ENCODE measurements around the gene UPK2.
A peak's percentile ranks its signal among the peaks of the same experiment; 100 is the strongest.

DNA sequence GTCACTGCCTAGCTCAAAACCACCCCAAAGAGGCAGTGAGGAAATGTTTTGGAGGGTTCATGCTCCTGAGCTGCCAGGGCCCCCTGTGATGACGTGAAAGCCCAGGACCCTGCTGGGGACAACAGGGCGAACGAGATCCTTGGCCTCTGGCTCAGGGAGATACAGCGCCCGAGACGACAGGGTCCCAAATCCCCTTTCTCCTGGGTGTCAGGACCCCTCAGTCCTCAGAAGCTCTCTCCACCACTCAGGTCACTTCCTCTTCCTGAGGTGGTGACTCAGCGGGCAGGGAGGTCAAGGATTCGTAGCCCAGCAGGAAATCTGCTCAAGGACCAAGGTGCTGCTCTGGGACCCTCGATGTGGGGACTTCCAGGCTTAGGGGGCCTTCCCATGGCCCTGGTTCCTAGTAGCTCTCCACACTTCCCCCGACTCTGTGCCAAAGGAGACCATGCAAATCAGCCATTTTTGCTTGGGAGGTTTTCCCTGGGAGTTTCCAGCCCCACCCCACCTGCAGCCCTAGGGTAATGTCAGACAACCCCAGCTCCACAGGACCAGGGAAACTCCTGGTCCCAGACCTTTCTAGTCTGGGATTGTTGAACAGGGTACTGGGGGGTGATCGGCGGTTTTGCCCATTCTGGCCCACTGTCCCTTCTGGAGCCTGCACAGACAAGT is 43.2 kb upstream of the UPK2 start:
- TF ChIP-seq EP300 (IDR thresholded peaks at IDR 0.05) (peak in 1 of 4 donors; percentile 91), POLR2AphosphoS5 (IDR thresholded peaks at IDR 0.05) (peak in 1 of 2 donors; percentile 29)
- TF ChIP-seq, protein P1, sequence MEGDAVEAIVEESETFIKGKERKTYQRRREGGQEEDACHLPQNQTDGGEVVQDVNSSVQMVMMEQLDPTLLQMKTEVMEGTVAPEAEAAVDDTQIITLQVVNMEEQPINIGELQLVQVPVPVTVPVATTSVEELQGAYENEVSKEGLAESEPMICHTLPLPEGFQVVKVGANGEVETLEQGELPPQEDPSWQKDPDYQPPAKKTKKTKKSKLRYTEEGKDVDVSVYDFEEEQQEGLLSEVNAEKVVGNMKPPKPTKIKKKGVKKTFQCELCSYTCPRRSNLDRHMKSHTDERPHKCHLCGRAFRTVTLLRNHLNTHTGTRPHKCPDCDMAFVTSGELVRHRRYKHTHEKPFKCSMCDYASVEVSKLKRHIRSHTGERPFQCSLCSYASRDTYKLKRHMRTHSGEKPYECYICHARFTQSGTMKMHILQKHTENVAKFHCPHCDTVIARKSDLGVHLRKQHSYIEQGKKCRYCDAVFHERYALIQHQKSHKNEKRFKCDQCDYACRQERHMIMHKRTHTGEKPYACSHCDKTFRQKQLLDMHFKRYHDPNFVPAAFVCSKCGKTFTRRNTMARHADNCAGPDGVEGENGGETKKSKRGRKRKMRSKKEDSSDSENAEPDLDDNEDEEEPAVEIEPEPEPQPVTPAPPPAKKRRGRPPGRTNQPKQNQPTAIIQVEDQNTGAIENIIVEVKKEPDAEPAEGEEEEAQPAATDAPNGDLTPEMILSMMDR (IDR thresholded peaks at IDR 0.05): peak in 1 of 6 experiments; percentile 8

Measured in upper lobe of left lung (tissue), 4 donors.